Fibroblast of skin of right quadriceps (primary cell): ENCODE results near the gene GRIPAP1.
A peak's percentile ranks its signal among the peaks of the same experiment; 100 is the strongest.

Experiments
- DNase-seq: peaks from one replicate; pipeline ENCODE4 v3.0.0-alpha.2; 2013

GRIPAP1 gene

GRCh38 chrX:48958635-48959094, 43.4 kb downstream of the GRIPAP1 start:
- DNase-seq: peak; percentile 63

- peak; percentile 98 for DNase-seq
Observed at GRCh38 chrX:48957827-48958634, 44.0 kb downstream of the GRIPAP1 start.

- peak; percentile 69 for DNase-seq
Observed at GRCh38 chrX:48957477-48957826, 44.6 kb downstream of the GRIPAP1 start, which contains the start of gene OTUD5. Gene OTUD5 (minus strand): TSS chrX:48957607. CDS start chrX:48957570, 37 bp downstream.

GRCh38 chrX:48956728-48957414, 45.2 kb downstream of the GRIPAP1 start:
- DNase-seq: no peak

GRCh38 chrX:48948589-48948988, 53.5 kb downstream of the GRIPAP1 start:
- DNase-seq: no peak

GRCh38 chrX:48945517-48946348, 56.3 kb downstream of the GRIPAP1 start:
- DNase-seq: peak; percentile 32

GRCh38 chrX:48942895-48943294, 59.2 kb downstream of the GRIPAP1 start:
- DNase-seq: no peak

GRCh38 chrX:48940404-48940955, 61.6 kb downstream of the GRIPAP1 start:
- no peak for DNase-seq

GRCh38 chrX:48939524-48940228, 62.4 kb downstream of the GRIPAP1 start:
- no peak for DNase-seq

GRCh38 chrX:48938721-48939425, 63.2 kb downstream of the GRIPAP1 start:
- no peak for DNase-seq

- peak; percentile 40 for DNase-seq
Observed at GRCh38 chrX:48937054-48937907, 64.8 kb downstream of the GRIPAP1 start.

GRCh38 chrX:48936429-48937053, 65.5 kb downstream of the GRIPAP1 start:
- DNase-seq: no peak

- no peak for DNase-seq
Observed at GRCh38 chrX:48935301-48935670, 66.8 kb downstream of the GRIPAP1 start.

- no peak for DNase-seq
Observed at GRCh38 chrX:48934581-48935300, 67.3 kb downstream of the GRIPAP1 start.

GRCh38 chrX:48933757-48934156, 68.3 kb downstream of the GRIPAP1 start:
- no peak for DNase-seq

GRCh38 chrX:48927736-48928382, 74.2 kb downstream of the GRIPAP1 start:
- DNase-seq: no peak

- DNase-seq: no peak
Observed at GRCh38 chrX:48927123-48927522, 74.9 kb downstream of the GRIPAP1 start.

- no peak for DNase-seq
Observed at GRCh38 chrX:48924270-48924669, 77.8 kb downstream of the GRIPAP1 start.

GRCh38 chrX:48923771-48924170, 78.3 kb downstream of the GRIPAP1 start:
- DNase-seq: no peak
